ENCODE measurements around the gene MALT1.
"Not testable (repeated sequence)": the region's sequence is repeated elsewhere in the genome, so short reads cannot be mapped to it uniquely, and the experiment has no call there.

MALT1 gene

DNA sequence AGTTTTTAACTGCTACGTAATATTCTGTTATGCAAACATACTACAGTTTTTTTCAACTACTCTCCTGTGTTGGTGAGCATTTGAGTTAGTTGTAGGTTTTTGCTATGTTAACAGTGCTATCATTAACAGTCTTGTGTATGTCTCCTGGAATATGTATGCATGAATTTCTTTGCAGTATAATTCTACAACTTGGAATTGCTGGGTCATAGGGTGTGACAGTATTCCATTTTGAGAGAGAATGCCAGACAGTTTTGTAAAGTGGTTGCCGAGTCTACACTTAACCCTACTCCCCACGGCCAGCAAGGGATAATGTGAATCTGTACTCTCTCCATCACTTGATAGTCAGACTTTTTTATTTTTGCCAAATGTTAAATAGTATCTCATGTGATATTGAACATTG lies 67.1 kb downstream of the MALT1 start:
- no peak for TF ChIP-seq JUND (IDR thresholded peaks at IDR 0.05; ENCODE audit: low read depth)
- in situ Hi-C loops (cut with HindIII; ENCODE audit: low pct_unique_long_range_greater_than_20kb, low sequenced_read_pairs): no loop called here
- DNase-seq (ENCODE audit: low read depth in 1 of 2, low spot score in 1 of 2): no peak

DNA sequence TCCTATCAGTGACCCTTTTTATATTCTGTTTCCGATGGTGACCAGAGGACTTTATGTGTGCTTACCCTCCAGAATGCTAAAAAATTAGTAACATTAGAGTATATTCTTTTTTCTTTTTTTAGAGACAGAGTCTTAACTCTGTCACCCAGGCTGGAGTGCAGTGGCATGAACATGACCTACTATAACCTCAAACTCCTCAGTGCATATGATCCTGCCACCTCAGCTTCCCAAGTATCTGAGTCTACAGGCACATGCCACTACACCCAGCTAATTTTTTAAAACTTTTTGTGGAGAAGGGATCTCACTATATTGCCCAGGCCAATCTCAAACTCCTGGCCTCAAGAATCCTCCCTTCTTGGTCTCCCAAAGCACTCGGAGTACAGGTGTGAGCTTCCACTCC lies 74.6 kb downstream of the MALT1 start:
- in situ Hi-C loops (cut with HindIII; ENCODE audit: low pct_unique_long_range_greater_than_20kb, low sequenced_read_pairs): no loop called here
- DNase-seq (ENCODE audit: low read depth in 1 of 2, low spot score in 1 of 2): no peak
- TF ChIP-seq JUND (IDR thresholded peaks at IDR 0.05; ENCODE audit: low read depth): no peak

DNA sequence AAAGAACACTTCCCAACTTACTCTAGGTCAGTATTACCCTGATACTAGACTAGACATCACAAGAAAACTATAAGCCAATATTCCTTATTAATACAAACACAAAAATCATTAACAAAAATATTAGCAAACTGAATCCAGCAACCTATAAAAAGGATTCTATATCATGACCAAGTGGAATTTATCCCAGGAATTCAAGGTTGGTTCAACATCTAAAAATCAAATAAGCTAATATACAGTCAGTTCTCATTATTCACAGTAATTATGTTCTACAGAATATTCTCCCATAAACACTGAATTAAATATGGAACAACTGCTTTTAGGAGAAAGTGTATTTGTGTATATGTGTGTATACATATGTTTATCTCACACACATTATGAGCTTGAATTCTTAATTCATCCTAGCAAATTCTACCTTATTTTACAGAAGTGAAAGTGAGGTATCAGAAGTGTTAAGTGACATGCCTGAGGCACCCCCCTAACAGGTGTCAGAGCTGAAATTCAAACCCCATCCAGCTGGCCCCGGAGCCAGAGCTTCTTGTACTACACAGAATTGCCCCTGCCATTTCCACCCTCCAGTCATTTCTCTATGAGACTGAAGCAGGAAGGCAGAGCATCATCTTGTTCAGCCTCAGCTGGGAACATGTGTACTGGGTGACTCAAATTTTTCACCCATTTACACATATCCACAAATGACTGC lies 77.8 kb downstream of the MALT1 start:
- no peak for DNase-seq (ENCODE audit: low read depth in 1 of 2, low spot score in 1 of 2)
- no peak for TF ChIP-seq JUND (IDR thresholded peaks at IDR 0.05; ENCODE audit: low read depth)
- in situ Hi-C loops (cut with HindIII; ENCODE audit: low pct_unique_long_range_greater_than_20kb, low sequenced_read_pairs): no loop called here

GRCh38 chr18:58753976-58754375 lies 82.7 kb downstream of the MALT1 start:
- in situ Hi-C loops (cut with HindIII; ENCODE audit: low pct_unique_long_range_greater_than_20kb, low sequenced_read_pairs): no loop called here
- DNase-seq (ENCODE audit: low read depth in 1 of 2, low spot score in 1 of 2): no peak
- no peak for TF ChIP-seq JUND (IDR thresholded peaks at IDR 0.05; ENCODE audit: low read depth)

- no peak for DNase-seq (ENCODE audit: low read depth in 1 of 2, low spot score in 1 of 2)
- in situ Hi-C loops (cut with HindIII; ENCODE audit: low pct_unique_long_range_greater_than_20kb, low sequenced_read_pairs): no loop called here
- no peak for TF ChIP-seq JUND (IDR thresholded peaks at IDR 0.05; ENCODE audit: low read depth)
These were observed 83.3 kb downstream of the MALT1 start for GRCh38 chr18:58754544-58755068.

DNA sequence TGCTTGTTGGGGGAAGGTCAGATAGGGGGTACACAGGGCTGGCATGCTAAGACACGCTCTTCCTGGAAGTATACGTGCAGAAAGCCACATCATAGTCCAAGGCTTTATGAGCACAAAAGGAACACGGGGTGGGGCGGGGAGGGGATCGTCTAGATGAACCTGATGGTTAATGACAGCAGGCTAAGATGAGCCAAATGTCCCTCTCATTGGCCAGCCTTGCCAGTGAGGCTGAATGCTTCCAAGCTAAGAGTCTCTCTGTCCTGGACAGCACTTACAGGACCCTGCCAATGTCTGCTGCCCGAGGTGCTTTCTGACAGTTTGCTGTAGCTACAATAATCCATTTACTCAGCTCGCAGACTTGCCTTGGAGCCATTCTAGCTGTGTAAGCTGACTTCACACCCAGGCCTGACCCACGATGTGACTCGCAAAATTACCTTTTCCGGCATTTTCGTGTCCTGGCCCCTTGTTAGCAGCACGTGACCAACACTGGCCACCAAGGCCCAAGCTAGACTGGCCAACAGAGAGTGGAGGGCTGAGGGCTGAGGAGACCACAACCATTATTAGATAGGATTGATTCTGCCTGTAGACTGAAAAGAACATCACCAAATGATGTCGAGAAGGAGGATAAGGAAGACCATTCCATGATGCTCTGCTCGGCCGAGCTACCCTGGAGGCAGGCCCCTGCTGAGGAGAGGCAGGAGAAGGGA lies 84.2 kb downstream of the MALT1 start:
- in situ Hi-C loops (cut with HindIII; ENCODE audit: low pct_unique_long_range_greater_than_20kb, low sequenced_read_pairs): no loop called here
- TF ChIP-seq JUND (IDR thresholded peaks at IDR 0.05; ENCODE audit: low read depth): no peak
- no peak for DNase-seq (ENCODE audit: low read depth in 1 of 2, low spot score in 1 of 2)

- no peak for DNase-seq (ENCODE audit: low read depth in 1 of 2, low spot score in 1 of 2)
- in situ Hi-C loops (cut with HindIII; ENCODE audit: low pct_unique_long_range_greater_than_20kb, low sequenced_read_pairs): no loop called here
These were observed 84.9 kb downstream of the MALT1 start for GRCh38 chr18:58756148-58756547.

DNA sequence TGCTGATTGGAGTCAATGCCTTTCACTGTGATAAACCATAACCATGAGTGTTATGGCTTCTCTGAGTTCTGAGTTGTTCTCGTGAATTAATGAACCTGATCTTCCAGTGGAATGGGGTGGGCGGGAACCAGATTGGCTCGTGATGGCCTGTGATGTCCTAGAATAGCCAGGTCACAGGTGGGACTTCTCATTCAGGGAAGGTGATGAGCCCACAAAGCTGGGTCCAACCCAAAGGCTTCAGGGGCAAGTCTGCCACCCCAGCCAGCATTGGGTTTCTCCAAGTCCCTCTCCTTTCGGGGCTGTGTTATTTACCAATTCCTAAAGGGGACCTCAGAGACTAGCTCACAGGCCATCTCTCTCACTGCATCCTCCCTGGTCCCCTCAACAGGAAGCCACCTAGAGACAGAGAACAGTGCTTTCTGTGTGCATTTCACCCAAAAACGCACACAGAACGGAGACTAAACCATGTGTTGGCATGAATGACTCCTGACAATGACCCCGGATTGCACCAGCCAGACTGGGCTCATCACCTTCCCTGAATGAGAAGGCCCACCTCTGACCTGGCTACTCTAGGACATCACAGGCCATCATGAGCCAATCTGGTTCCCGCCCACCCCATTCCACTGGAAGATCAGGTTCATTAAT lies 85.5 kb downstream of the MALT1 start:
- no peak for DNase-seq (ENCODE audit: low read depth in 1 of 2, low spot score in 1 of 2)
- in situ Hi-C loops (cut with HindIII; ENCODE audit: low pct_unique_long_range_greater_than_20kb, low sequenced_read_pairs): no loop called here
- TF ChIP-seq JUND (IDR thresholded peaks at IDR 0.05; ENCODE audit: low read depth): no peak

More at GRCh38 chr18:58756148-58756547, 84.9 kb downstream of the MALT1 start:
- TF ChIP-seq JUND (IDR thresholded peaks at IDR 0.05; ENCODE audit: low read depth): no peak

- in situ Hi-C loops (cut with HindIII; ENCODE audit: low pct_unique_long_range_greater_than_20kb, low sequenced_read_pairs); DNase-seq (ENCODE audit: low read depth in 1 of 2, low spot score in 1 of 2): not testable (repeated sequence)
These were observed 86.1 kb downstream of the MALT1 start for GRCh38 chr18:58757351-58757750.

DNA sequence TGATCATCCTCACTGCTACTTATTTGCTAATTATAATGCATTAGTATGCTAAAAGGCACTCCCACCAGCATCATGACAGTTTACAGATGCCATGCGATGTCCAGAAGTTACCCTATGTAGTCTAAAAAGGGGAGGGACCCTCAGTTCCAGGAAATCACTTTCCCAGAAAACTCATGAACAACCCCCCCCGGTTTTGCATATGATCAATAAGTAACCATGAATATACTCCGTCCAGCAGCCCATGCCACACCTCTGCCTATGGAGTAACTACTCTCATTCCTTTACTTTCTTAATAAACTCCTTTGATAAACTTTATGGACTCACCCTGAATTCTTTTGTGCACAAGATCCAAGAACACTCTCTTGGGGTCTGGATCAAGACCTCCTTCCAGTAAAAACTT lies 86.8 kb downstream of the MALT1 start:
- no peak for DNase-seq (ENCODE audit: low read depth in 1 of 2, low spot score in 1 of 2)
- TF ChIP-seq JUND (IDR thresholded peaks at IDR 0.05; ENCODE audit: low read depth): no peak
- in situ Hi-C loops (cut with HindIII; ENCODE audit: low pct_unique_long_range_greater_than_20kb, low sequenced_read_pairs): no loop called here

GRCh38 chr18:58758606-58759005 lies 87.3 kb downstream of the MALT1 start:
- no peak for TF ChIP-seq JUND (IDR thresholded peaks at IDR 0.05; ENCODE audit: low read depth)
- in situ Hi-C loops (cut with HindIII; ENCODE audit: low pct_unique_long_range_greater_than_20kb, low sequenced_read_pairs): no loop called here
- DNase-seq (ENCODE audit: low read depth in 1 of 2, low spot score in 1 of 2): no peak

- TF ChIP-seq JUND (IDR thresholded peaks at IDR 0.05; ENCODE audit: low read depth): no peak
- no peak for DNase-seq (ENCODE audit: low read depth in 1 of 2, low spot score in 1 of 2)
- in situ Hi-C loops (cut with HindIII; ENCODE audit: low pct_unique_long_range_greater_than_20kb, low sequenced_read_pairs): no loop called here
These were observed 90.1 kb downstream of the MALT1 start for GRCh38 chr18:58761241-58761969.
